Measurements from ENCODE around the gene OGFR.

OGFR gene

GRCh38 chr20:62785393-62785792, 19.2 kb upstream of the OGFR start:
- DNase-seq: no peak

- DNase-seq: no peak
Measured at GRCh38 chr20:62786157-62786556, 18.5 kb upstream of the OGFR start.

GRCh38 chr20:62787321-62787720, 17.3 kb upstream of the OGFR start:
- DNase-seq: no peak

GRCh38 chr20:62787866-62788265, 16.8 kb upstream of the OGFR start:
- DNase-seq: no peak

- no peak for DNase-seq
Measured at GRCh38 chr20:62788607-62789006, 16.0 kb upstream of the OGFR start.

GRCh38 chr20:62790075-62790474, 14.6 kb upstream of the OGFR start:
- no peak for DNase-seq

GRCh38 chr20:62791301-62792181, 13.1 kb upstream of the OGFR start:
- DNase-seq: peak; percentile 70

GRCh38 chr20:62792182-62792939, 12.3 kb upstream of the OGFR start:
- no peak for DNase-seq

GRCh38 chr20:62792940-62793756, 11.5 kb upstream of the OGFR start:
- DNase-seq: no peak

- no peak for DNase-seq
Measured at GRCh38 chr20:62793757-62794006, 11.0 kb upstream of the OGFR start.

GRCh38 chr20:62794007-62794724, 10.5 kb upstream of the OGFR start:
- peak; percentile 82 for DNase-seq

GRCh38 chr20:62795023-62795761, 9.4 kb upstream of the OGFR start:
- peak; percentile 48 for DNase-seq

GRCh38 chr20:62796699-62797491, 7.7 kb upstream of the OGFR start:
- DNase-seq: no peak

GRCh38 chr20:62797671-62798532, 6.7 kb upstream of the OGFR start:
- DNase-seq: no peak

- no peak for DNase-seq
Measured at GRCh38 chr20:62799036-62799435, 5.6 kb upstream of the OGFR start.

- no peak for DNase-seq
Measured at GRCh38 chr20:62799459-62799858, 5.2 kb upstream of the OGFR start.

- DNase-seq: no peak
Measured at GRCh38 chr20:62799873-62800272, 4.8 kb upstream of the OGFR start.

GRCh38 chr20:62800314-62801259, 4.0 kb upstream of the OGFR start:
- no peak for DNase-seq
